ENCODE data around the gene SFMBT1. TPM values are rescaled to one million over a fixed set of nuclear protein-coding genes. Genes with fewer than 3 reads are reported as not detected.

Gene SFMBT1
- total RNA-seq, 6 experiments from 2014 or later, result 9.2 to 14.0 (median 10.7) TPM

DNA sequence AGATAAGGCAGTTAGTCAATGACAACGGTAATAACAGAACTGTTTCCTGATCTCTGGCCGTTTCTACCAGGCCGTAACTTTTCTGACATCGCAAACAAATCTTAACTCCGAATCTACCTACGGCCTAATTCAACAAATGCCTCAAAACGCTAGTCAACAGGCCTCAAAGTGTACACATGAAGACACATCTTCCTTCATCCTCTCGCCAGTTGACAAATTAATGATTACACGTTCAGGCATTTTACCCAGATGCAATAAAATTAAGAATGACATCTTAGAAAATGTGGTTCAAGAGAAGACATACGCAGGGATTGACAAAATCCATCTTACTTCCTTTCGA is 1.5 kb downstream of the SFMBT1 start:
- ATAC-seq (no peak), DNase-seq (no peak)
- H3K4me1 ChIP-seq, result peaks cover 0 to 33% (median 10%) of the 10 kb centered on the region in 4 donors
- peak overlapping the region in 2 of 3 donors; percentile 90 to 93 for H3K27ac ChIP-seq
- intact Hi-C loops (cut with DNase I), result no loop called here
- H3K27me3 ChIP-seq, result no peaks in the 10 kb centered on the region
- TF ChIP-seq POLR2A (IDR thresholded peaks at IDR 0.05), result no peak
- TF ChIP-seq, protein P1, sequence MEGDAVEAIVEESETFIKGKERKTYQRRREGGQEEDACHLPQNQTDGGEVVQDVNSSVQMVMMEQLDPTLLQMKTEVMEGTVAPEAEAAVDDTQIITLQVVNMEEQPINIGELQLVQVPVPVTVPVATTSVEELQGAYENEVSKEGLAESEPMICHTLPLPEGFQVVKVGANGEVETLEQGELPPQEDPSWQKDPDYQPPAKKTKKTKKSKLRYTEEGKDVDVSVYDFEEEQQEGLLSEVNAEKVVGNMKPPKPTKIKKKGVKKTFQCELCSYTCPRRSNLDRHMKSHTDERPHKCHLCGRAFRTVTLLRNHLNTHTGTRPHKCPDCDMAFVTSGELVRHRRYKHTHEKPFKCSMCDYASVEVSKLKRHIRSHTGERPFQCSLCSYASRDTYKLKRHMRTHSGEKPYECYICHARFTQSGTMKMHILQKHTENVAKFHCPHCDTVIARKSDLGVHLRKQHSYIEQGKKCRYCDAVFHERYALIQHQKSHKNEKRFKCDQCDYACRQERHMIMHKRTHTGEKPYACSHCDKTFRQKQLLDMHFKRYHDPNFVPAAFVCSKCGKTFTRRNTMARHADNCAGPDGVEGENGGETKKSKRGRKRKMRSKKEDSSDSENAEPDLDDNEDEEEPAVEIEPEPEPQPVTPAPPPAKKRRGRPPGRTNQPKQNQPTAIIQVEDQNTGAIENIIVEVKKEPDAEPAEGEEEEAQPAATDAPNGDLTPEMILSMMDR (IDR thresholded peaks at IDR 0.05), result no peak
- H3K36me3 ChIP-seq, result no peaks in the 10 kb centered on the region
- 20% methylated on average over 11 of the region's 11 CpGs for WGBS (ENCODE audit: insufficient coverage, low coverage, low lambda C conversion rate, missing lambda C conversion rate)
- peak overlapping the region; percentile 55 to 96 (median 75) for H3K4me3 ChIP-seq
- H3K9me3 ChIP-seq, result no peaks in the 10 kb centered on the region

DNA sequence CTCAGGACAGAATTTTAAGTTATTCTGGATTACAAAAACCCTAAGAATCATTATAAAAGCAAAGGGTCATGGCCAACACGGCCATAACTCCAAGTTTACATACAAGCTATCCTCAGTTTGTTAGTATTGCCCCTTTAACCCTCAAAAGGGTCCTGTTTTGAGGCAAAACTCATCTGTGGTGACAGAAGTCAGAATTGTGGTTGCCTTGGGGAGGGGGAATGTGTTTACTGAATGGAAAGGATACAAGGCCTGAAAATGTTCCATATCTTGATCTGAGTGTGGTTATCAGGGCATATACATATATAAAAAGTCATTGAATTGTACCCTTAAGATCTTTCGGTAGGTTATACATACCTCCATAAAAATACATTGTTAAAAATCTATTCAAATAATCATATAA is 2.1 kb downstream of the SFMBT1 start:
- H3K27ac ChIP-seq, result no peak overlapping the region
- no peaks in the 10 kb centered on the region for H3K27me3 ChIP-seq
- DNase-seq (no peak), ATAC-seq (no peak)
- 54% methylated on average over 2 of the region's 2 CpGs for WGBS (ENCODE audit: insufficient coverage, low coverage, low lambda C conversion rate, missing lambda C conversion rate)
- TF ChIP-seq, protein P1 (IDR thresholded peaks at IDR 0.05), result no peak
- TF ChIP-seq POLR2A (IDR thresholded peaks at IDR 0.05), result no peak
- peak overlapping the region in 1 of 3 donors; percentile 96 for H3K4me3 ChIP-seq
- peaks cover 0 to 39% (median 13%) of the 10 kb centered on the region in 4 donors for H3K4me1 ChIP-seq
- intact Hi-C loops (cut with DNase I), result no loop called here
- no peaks in the 10 kb centered on the region for H3K36me3 ChIP-seq
- no peaks in the 10 kb centered on the region for H3K9me3 ChIP-seq

DNA sequence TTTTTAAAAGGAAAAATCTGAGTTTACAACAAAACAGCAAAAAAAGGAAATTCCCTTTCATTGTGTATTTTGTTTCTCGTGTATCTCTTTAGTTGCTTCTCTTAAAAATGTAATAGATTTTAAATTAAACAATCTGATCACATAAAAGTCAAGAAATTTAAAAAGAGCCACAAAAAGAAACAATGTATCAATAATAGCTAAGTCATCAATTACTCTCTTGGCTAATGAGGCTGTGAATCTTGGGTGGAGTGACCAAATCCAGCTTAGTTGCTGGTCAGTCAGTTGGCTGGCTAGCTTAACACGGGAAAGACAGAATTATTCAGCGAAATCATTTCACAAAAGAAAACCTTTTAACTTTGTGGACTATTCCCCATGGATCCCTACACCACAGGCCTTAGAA is 3.2 kb downstream of the SFMBT1 start:
- Histone ChIP-seq H3K27ac (no peak overlapping the region), H3K27me3 (no peaks in the 10 kb centered on the region), H3K9me3 (no peaks in the 10 kb centered on the region), H3K4me3 (no peak overlapping the region), H3K36me3 (no peaks in the 10 kb centered on the region), H3K4me1 (peaks cover 0 to 45% (median 15%) of the 10 kb centered on the region in 4 donors)
- intact Hi-C loops (cut with DNase I), result no loop called here
- no peak for TF ChIP-seq POLR2A (IDR thresholded peaks at IDR 0.05)
- TF ChIP-seq, protein P1 (IDR thresholded peaks at IDR 0.05), result no peak
- DNase-seq (no peak), ATAC-seq (no peak)
- 83% methylated on average over 3 of the region's 3 CpGs for WGBS (ENCODE audit: insufficient coverage, low coverage, low lambda C conversion rate, missing lambda C conversion rate)

DNA sequence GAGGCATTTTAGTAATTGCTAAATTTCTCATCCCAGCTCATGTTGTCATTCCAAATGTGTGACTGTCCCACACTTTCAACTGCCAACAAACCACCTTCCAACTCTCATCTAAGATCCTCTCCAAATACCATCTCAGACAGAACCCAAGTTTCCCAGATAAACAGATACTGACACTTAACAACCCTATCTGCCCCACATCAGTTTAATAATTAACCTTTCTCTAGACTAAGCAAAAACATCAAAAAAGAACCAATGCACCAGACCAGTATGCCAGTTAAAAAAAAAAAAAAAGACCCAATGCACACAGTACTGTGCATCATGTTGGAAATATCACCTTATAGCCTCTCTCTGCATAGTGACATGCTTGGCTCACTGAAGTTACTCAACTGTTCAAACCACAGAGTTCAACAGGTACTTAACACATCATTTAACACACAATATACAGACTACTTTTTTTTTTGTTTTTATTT is 5.5 kb downstream of the SFMBT1 start:
- H3K27me3 ChIP-seq, result no peaks in the 10 kb centered on the region
- no peak overlapping the region for H3K4me3 ChIP-seq
- H3K36me3 ChIP-seq, result no peaks in the 10 kb centered on the region
- intact Hi-C loops (cut with DNase I), result no loop called here
- DNase-seq, result no peak
- ATAC-seq, result peak; percentile 65 to 73 (median 69)
- H3K9me3 ChIP-seq, result no peaks in the 10 kb centered on the region
- peaks cover 0 to 59% (median 15%) of the 10 kb centered on the region in 4 donors for H3K4me1 ChIP-seq
- H3K27ac ChIP-seq, result peak overlapping the region in 2 of 3 donors; percentile 9 to 64
- TF ChIP-seq, protein P1 (IDR thresholded peaks at IDR 0.05), result no peak
- TF ChIP-seq POLR2A (IDR thresholded peaks at IDR 0.05), result no peak

DNA sequence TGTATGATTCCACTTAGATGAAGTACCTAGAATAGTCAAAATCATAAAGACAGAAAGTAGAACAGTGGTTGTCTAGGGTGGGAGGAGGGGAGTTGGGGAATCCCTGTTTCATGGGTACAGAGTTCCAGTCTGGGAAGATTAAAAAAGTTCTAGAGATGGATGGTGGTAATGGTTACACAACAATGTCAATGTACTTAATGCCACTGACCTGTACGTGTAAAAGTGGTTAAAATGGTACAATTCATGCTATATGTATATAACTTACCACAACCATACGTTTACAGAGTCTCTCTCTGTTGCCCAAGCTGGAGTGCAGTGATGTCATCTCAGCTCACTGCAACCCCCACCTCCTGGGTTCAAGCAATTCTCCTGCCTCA is 6.5 kb downstream of the SFMBT1 start:
- peaks cover 0 to 66% (median 15%) of the 10 kb centered on the region in 4 donors for H3K4me1 ChIP-seq
- no peak for TF ChIP-seq POLR2A (IDR thresholded peaks at IDR 0.05)
- TF ChIP-seq, protein P1 (IDR thresholded peaks at IDR 0.05), result no peak
- H3K4me3 ChIP-seq, result no peak overlapping the region
- intact Hi-C loops (cut with DNase I), result no loop called here
- H3K36me3 ChIP-seq, result no peaks in the 10 kb centered on the region
- no peaks in the 10 kb centered on the region for H3K9me3 ChIP-seq
- no peaks in the 10 kb centered on the region for H3K27me3 ChIP-seq
- ATAC-seq, result peak in 3 of 4 donors; percentile 11 to 33 (median 17)
- DNase-seq, result no peak
- WGBS (ENCODE audit: insufficient coverage, low coverage, low lambda C conversion rate, missing lambda C conversion rate), result 21% methylated on average over 2 of the region's 2 CpGs
- peak overlapping the region in 1 of 3 donors; percentile 27 for H3K27ac ChIP-seq

Data from right lobe of liver (tissue), 6 donors.